PFSK-1 (cell line): Measurements from ENCODE around the gene CROCC2.

ENCODE experiments used
- FOXP2 ChIP-seq: optimal IDR thresholded peaks from 2 replicates; pipeline ENCODE3; 2011; ENCODE audit warnings: borderline replicate concordance, control low read depth, inconsistent platforms; ENCODE audit not compliant: insufficient read depth; ENCODE audit errors: extremely low read length, extremely low read depth
- POLR2AphosphoS5 ChIP-seq: IDR thresholded peaks from 2 replicates; pipeline ENCODE4 v1.6.1; 2012; ENCODE audit warnings: low read depth, mild to moderate bottlenecking, control low read depth, low read length, moderate library complexity
- SIN3A ChIP-seq: IDR thresholded peaks from 2 replicates; pipeline ENCODE4 v1.6.1; 2012; ENCODE audit warnings: mild to moderate bottlenecking, low read length, moderate library complexity, borderline replicate concordance; ENCODE audit not compliant: insufficient read depth
- TAF1 ChIP-seq: IDR thresholded peaks from 2 replicates; pipeline ENCODE4 v1.6.1; 2012; ENCODE audit warnings: low read length, control low read depth, borderline replicate concordance; ENCODE audit not compliant: insufficient read depth
- TF ChIP-seq, protein P1 (sequence below), 2 experiments: IDR thresholded peaks; 2 replicates each; pipeline versions ENCODE4 v1.6.1 to v1.8.0; 2011 to 2012; ENCODE audit warnings: low read depth in 2 of 2, low read length in 2 of 2, control low read depth in 1 of 2, inconsistent platforms in 1 of 2, mild to moderate bottlenecking in 1 of 2, moderate library complexity in 1 of 2; ENCODE audit not compliant: insufficient read depth in 1 of 2

CROCC2 gene

DNA sequence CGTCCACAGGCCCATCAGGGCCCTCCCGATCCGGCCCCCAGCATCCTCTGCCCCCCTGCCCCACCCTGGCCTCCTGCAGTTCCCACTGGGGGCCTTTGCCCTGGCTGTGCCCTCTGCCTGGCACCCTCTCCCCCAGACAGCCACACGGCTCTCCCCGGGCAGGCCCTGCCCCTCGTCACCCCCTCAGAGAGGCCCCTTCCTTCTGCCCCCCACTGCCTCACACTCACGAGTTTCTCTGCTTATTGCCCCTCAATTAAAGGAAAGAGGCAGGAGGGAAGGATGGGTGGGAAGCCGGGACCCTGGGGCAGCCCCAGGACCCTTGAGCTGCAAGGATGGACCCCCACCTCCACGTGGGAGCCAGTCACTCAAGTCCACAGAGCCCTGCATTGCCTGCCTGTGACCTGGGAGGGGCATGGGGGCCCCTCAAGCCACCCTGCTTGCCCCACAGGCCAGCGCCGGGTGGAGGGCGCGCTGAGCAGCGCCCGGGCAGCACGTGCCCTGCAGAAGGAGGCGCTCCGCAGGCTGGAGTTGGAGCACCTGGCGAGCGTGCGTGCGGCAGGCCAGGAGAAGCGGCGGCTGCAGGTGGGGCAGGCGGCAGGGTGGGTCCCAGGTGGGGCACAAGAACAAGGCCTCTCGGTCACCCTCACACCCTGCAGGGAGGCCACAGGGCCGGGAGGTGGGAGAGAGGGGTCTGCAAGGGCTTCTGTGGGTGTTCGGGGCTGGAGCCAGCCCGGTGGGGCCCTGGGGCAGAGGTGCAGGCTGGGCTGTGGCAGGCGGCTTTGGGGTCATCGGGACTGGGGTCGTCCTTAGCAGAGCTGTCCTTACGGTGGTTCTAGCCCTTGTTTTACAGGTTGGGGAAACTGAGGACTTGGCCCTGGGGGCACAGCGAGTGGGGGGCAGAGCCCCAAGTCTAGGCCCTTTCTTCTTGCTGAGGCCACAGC is 61.8 kb downstream of the CROCC2 start:
- TF ChIP-seq TAF1 (no peak), POLR2AphosphoS5 (no peak), FOXP2 (no peak), SIN3A (no peak)
- TF ChIP-seq, protein P1, sequence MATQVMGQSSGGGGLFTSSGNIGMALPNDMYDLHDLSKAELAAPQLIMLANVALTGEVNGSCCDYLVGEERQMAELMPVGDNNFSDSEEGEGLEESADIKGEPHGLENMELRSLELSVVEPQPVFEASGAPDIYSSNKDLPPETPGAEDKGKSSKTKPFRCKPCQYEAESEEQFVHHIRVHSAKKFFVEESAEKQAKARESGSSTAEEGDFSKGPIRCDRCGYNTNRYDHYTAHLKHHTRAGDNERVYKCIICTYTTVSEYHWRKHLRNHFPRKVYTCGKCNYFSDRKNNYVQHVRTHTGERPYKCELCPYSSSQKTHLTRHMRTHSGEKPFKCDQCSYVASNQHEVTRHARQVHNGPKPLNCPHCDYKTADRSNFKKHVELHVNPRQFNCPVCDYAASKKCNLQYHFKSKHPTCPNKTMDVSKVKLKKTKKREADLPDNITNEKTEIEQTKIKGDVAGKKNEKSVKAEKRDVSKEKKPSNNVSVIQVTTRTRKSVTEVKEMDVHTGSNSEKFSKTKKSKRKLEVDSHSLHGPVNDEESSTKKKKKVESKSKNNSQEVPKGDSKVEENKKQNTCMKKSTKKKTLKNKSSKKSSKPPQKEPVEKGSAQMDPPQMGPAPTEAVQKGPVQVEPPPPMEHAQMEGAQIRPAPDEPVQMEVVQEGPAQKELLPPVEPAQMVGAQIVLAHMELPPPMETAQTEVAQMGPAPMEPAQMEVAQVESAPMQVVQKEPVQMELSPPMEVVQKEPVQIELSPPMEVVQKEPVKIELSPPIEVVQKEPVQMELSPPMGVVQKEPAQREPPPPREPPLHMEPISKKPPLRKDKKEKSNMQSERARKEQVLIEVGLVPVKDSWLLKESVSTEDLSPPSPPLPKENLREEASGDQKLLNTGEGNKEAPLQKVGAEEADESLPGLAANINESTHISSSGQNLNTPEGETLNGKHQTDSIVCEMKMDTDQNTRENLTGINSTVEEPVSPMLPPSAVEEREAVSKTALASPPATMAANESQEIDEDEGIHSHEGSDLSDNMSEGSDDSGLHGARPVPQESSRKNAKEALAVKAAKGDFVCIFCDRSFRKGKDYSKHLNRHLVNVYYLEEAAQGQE (IDR thresholded peaks at IDR 0.05; ENCODE audit: insufficient read depth in 1 of 2, low read depth in 2 of 2, low read length in 2 of 2), result no peak

DNA sequence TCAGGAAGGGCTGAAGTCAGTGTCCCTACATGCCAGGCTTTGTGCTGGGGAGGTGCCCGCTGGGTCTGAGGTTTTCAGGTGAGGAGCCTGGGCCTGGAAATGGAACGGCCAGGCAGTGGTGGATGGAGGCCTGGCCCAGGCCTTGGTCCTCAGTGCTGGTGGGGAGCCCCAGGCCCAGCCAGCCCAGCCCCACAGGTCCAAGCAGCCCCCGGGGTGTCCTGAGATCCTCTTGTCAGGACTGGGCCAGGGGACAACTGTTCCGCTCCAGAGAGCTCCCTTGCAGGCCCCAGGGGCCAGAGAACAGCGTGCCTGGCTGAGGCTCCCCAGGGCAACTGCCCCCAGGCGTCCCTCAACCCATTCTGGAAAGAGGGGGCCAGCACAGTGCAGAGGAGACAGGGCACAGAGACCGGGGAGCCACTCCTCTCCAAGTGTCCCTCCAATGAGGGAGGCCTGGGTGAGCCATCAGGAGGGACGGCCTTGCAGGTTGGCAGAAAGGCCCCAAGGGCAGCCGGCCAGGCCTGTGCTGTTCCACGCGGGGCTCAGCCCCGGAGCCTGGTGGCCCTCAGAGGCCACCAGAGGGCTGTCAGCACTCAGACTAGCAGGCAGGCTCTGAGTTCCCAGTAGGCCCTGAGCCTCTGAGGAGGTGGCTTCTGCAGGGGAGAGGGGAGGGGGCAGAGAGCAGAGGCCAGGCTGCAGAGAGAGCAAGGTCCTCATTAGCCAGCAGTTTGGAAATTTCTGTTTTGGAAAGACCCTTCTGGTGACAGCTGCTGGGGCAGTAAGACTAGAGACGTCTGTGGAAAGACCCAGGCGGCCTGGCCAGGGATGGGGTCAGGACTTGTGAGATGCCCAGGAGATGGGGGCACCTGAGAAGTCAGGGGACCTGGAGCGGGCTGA is 62.8 kb downstream of the CROCC2 start:
- no peak for TF ChIP-seq SIN3A
- no peak for TF ChIP-seq POLR2AphosphoS5
- no peak for TF ChIP-seq FOXP2
- TF ChIP-seq, protein P1 (IDR thresholded peaks at IDR 0.05; ENCODE audit: insufficient read depth in 1 of 2, low read depth in 2 of 2, low read length in 2 of 2), result no peak
- no peak for TF ChIP-seq TAF1

DNA sequence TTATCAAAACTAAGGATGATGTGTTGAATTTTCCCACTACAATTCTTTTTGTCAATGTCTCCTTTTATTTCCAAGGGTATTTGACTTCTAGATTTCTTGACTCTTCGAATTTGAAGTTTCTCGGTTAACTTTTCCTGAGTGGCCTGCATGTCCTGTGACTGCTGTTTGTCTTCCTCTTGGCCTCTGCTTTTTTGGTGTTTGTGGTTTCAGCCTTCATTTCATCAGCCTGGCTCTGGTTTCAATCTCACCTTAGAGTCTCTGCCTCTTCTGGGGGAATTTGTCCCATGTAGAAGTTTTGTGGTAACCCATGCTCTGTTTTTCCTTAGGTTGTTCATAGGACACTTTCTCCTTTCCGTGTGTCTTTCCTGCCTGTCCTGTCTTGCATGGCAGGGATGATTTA is 64.0 kb downstream of the CROCC2 start:
- TF ChIP-seq SIN3A, result no peak
- no peak for TF ChIP-seq FOXP2
- TF ChIP-seq, protein P1 (IDR thresholded peaks at IDR 0.05; ENCODE audit: insufficient read depth in 1 of 2, low read depth in 2 of 2, low read length in 2 of 2), result no peak
- no peak for TF ChIP-seq TAF1
- no peak for TF ChIP-seq POLR2AphosphoS5

DNA sequence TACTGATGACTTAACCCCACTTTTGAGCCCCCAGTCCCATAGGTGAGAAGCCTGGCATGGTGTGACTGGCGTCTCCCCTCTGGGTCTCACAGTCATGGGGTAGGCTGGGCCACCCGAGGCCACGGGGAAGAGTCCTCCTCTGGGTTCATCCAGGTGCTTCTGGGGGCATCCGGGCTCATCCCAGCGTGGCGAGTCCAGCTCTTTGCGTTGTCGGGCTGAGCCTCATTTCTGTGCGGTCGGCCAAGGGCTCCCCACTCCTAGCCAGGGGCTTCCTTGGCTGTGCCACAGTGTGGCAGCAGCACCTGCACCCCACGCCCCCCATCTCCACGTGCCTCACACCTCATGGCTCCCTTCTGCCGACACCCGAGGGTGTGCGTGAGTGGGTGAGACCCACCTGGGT is 64.7 kb downstream of the CROCC2 start:
- TF ChIP-seq FOXP2 (no peak), TAF1 (no peak), POLR2AphosphoS5 (no peak), SIN3A (no peak)
- TF ChIP-seq, protein P1 (IDR thresholded peaks at IDR 0.05; ENCODE audit: insufficient read depth in 1 of 2, low read depth in 2 of 2, low read length in 2 of 2), result no peak
